Calu3 (cell line): Measurements from ENCODE around the gene SNTG2. TPM values are rescaled to one million over a fixed set of nuclear protein-coding genes. Genes with fewer than 3 reads are reported as not detected.
"Not testable (repeated sequence)": the region's sequence is repeated elsewhere in the genome, so short reads cannot be mapped to it uniquely, and the experiment has no call there.

Source experiments
- BruUV-seq: library from RNA; stranded (reverse); fragments of 400-500 nt; replicated peaks from 2 replicates; lab custom pipeline; 2021; lab: Mats Ljungman, UMichigan
- CTCF ChIA-PET: fragments of 300-600 bp; sonication (Branson Sonifier 250); formaldehyde crosslinking; loops from one replicate; lab custom pipeline; 2022; ENCODE audit warnings: antibody characterized with exemption; lab: Charles Lee
- DNase-seq: peaks from one replicate; pipeline ENCODE4 v3.0.0; 2022
- H3K27ac Mint-ChIP-seq: one replicate; pipeline ENCODE4 v1.8.0; 2022; ENCODE audit warnings: mixed read lengths; ENCODE audit not compliant: unreplicated experiment
- H3K27me3 Mint-ChIP-seq: one replicate; pipeline ENCODE4 v1.8.0; 2022; ENCODE audit warnings: mixed read lengths; ENCODE audit not compliant: unreplicated experiment
- H3K36me3 Mint-ChIP-seq: one replicate; pipeline ENCODE4 v1.8.0; 2022; ENCODE audit warnings: mild to moderate bottlenecking, moderate library complexity, mixed read lengths; ENCODE audit not compliant: insufficient read depth, unreplicated experiment
- H3K4me1 Mint-ChIP-seq: one replicate; pipeline ENCODE4 v1.8.0; 2022; ENCODE audit warnings: mild to moderate bottlenecking, low read depth, mixed read lengths; ENCODE audit not compliant: unreplicated experiment
- H3K4me3 Mint-ChIP-seq: one replicate; pipeline ENCODE4 v1.8.0; 2022; ENCODE audit warnings: mild to moderate bottlenecking, low read depth, moderate library complexity, mixed read lengths; ENCODE audit not compliant: unreplicated experiment
- H3K9me3 Mint-ChIP-seq: one replicate; pipeline ENCODE4 v1.8.0; 2022; ENCODE audit warnings: low read depth, mixed read lengths; ENCODE audit not compliant: unreplicated experiment
- intact Hi-C: fragments of 100-400 bp; cut with micrococcal nuclease; formaldehyde crosslinking; loops from one replicate; pipeline ENCODE4 v1.10.0; 2022; ENCODE audit not compliant: unreplicated experiment
- total RNA-seq: library from RNA; stranded (reverse); gene quantifications from 2 replicates; pipeline ENCODE4 v1.2.3, GENCODE V29; 2022
- TF ChIP-seq, protein P1 (sequence below): fragments of 200-600 bp; IDR thresholded peaks from one replicate; pipeline ENCODE4 v1.8.0; 2022; ENCODE audit warnings: antibody characterized with exemption; ENCODE audit not compliant: unreplicated experiment

Gene SNTG2
- total RNA-seq, 1 experiment from 2014 or later, result not detected

DNA sequence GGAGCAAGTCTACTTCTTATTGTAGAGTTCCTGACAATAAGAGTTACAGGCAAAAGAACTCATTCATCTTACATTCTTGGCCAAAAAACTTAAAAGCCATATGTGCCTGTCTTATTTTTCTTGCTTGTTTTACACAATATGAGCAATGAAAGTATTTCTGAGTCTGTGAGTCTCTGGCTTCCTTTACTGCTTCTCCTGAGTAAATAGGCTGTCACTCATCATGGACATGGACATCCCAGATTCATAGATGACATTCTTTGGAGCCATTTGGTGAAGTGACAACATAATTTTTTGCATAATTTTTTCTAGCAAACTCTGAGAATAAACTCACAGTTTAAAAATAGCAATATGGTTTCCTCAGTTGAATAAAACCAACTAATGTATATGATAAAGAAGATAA lies 179.3 kb downstream of the SNTG2 start:
- BruUV-seq, result no TSS peak
- CTCF ChIA-PET, result no interaction called here

DNA sequence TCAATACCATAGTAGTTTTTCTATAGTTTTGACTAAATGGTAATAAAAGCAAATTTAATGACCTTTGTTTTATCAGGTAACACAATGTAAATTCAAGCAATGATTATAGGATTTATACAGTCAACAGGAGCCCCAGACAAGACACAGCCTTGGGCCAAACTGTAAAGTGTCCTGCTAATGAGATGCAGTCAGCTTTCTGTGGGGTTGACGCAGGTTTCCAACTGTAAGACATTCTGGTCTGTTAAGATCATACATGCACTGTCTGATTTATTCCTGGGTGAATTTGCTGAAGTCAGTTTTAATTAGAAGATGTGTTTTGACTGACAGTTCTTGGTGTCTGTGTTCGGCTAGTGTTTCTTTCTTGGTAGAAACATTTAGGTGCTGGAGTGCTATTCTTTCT lies 180.3 kb downstream of the SNTG2 start:
- CTCF ChIA-PET, result no interaction called here
- peaks cover 5% of the 10 kb centered on the region for H3K9me3 Mint-ChIP-seq
- intact Hi-C loops, result no loop called here
- no peak overlapping the region for H3K4me3 Mint-ChIP-seq
- H3K36me3 Mint-ChIP-seq, result no peaks in the 10 kb centered on the region
- TF ChIP-seq, protein P1, sequence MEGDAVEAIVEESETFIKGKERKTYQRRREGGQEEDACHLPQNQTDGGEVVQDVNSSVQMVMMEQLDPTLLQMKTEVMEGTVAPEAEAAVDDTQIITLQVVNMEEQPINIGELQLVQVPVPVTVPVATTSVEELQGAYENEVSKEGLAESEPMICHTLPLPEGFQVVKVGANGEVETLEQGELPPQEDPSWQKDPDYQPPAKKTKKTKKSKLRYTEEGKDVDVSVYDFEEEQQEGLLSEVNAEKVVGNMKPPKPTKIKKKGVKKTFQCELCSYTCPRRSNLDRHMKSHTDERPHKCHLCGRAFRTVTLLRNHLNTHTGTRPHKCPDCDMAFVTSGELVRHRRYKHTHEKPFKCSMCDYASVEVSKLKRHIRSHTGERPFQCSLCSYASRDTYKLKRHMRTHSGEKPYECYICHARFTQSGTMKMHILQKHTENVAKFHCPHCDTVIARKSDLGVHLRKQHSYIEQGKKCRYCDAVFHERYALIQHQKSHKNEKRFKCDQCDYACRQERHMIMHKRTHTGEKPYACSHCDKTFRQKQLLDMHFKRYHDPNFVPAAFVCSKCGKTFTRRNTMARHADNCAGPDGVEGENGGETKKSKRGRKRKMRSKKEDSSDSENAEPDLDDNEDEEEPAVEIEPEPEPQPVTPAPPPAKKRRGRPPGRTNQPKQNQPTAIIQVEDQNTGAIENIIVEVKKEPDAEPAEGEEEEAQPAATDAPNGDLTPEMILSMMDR, result no peak
- H3K27me3 Mint-ChIP-seq, result no peaks in the 10 kb centered on the region
- no peak for DNase-seq
- no TSS peak for BruUV-seq
- H3K4me1 Mint-ChIP-seq, result no peaks in the 10 kb centered on the region
- no peak overlapping the region for H3K27ac Mint-ChIP-seq

More for the DNA sequence above, 179.3 kb downstream of the SNTG2 start:
- DNase-seq, result no peak
- intact Hi-C loops, result no loop called here
- Mint-ChIP-seq H3K4me1 (no peaks in the 10 kb centered on the region), H3K27ac (no peak overlapping the region), H3K36me3 (no peaks in the 10 kb centered on the region), H3K27me3 (no peaks in the 10 kb centered on the region), H3K9me3 (peaks cover 5% of the 10 kb centered on the region), H3K4me3 (no peak overlapping the region)
- TF ChIP-seq, protein P1, result no peak

DNA sequence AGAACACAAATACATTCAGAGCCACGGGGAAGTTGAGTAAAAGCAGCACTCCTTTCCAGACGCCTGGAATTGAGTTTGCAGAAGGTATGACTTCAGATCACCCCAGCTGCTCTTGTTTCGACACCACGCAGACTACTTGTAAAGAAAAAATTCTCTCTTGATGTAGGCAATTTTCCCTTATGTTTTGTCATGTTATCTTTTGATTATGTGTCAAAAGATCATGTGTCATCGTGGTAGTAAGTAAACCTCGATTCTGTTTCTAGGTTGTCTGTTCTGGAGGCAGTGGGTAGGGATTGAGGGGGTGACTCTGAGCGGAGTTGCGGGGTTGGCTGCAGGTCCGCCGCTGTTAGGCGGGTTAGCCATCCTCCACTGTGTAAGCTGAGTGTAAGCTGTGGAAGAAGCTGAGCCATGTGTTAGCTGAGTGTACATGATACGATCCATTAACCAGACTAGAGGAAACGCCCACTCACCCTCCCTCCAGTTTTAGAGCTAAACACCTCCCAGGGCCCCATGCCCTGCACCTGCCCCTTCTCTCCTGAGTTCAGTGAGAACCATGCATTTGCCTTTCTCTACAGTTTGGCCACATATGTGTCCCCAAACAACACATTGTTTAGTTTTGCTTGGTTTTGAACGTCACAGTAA lies 181.8 kb downstream of the SNTG2 start:
- DNase-seq, result no peak
- TF ChIP-seq, protein P1, result no peak
- no TSS peak for BruUV-seq
- Mint-ChIP-seq H3K36me3 (no peaks in the 10 kb centered on the region), H3K4me1 (no peaks in the 10 kb centered on the region), H3K9me3 (peaks cover 3% of the 10 kb centered on the region), H3K27me3 (no peaks in the 10 kb centered on the region), H3K27ac (no peak overlapping the region), H3K4me3 (no peak overlapping the region)
- intact Hi-C loops, result no loop called here
- CTCF ChIA-PET, result no interaction called here

DNA sequence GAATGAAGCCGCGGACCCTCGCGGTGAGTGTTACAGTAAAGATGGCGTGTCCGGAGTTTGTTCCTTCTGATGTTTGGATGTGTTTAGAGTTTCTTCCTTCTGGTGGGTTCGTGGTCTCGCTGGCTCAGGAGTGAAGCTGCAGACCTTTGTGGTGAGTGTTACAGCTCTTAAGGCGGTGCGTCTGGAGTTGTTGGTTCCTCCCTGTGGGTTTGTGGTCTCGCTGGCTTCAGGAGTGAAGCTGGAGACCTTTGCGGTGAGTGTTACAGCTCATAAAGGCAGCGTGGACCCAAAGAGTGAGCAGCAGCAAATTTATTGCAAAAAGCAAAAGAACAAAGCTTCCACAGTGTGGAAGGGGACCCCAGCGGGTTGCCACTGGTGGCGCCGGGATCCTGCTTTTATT lies 183.2 kb downstream of the SNTG2 start:
- H3K27me3 Mint-ChIP-seq, CTCF ChIA-PET, H3K4me3 Mint-ChIP-seq, H3K4me1 Mint-ChIP-seq, BruUV-seq, H3K9me3 Mint-ChIP-seq, H3K27ac Mint-ChIP-seq, intact Hi-C loops, DNase-seq, H3K36me3 Mint-ChIP-seq: not testable (repeated sequence)

DNA sequence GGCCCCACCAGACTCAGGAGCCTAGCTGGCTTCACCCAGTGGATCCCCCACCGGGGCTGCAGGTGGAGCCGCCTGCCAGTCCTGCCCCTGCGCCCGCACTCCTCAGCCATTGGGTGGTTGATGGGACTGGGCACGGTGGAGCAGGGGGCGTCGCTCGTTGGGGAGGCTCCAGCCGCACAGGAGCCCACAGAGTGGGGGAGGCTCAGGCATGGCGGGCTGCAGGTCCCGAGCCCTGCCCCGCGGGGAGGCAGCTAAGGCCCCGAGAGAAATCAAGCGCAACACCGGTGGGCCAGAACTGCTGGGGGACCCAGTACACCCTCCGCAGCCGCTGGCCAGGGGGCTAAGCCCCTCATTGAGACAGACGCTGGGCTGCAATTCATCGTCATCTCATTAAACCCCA lies 184.0 kb downstream of the SNTG2 start:
- H3K27me3 Mint-ChIP-seq, result no peaks in the 10 kb centered on the region
- DNase-seq, result no peak
- TF ChIP-seq, protein P1, result no peak
- CTCF ChIA-PET, result no interaction called here
- peaks cover 7% of the 10 kb centered on the region for H3K9me3 Mint-ChIP-seq
- H3K4me3 Mint-ChIP-seq, result no peak overlapping the region
- no peak overlapping the region for H3K27ac Mint-ChIP-seq
- no TSS peak for BruUV-seq
- H3K36me3 Mint-ChIP-seq, result no peaks in the 10 kb centered on the region
- no peaks in the 10 kb centered on the region for H3K4me1 Mint-ChIP-seq
- intact Hi-C loops, result no loop called here
